Prostate gland (tissue), 2 donors: ENCODE data around the gene REXO4.

Experiments used
- CTCF ChIP-seq, 4 experiments: fragments of 200-600 bp in 2 of 4; fragments of 450-650 bp in 2 of 4; sonication (generic) in 2 of 4; IDR thresholded peaks; 1 replicate in 3 of 4; 2 replicates in 1 of 4; pipeline ENCODE4 v1.5.1; 2016 to 2019; ENCODE audit warnings: antibody characterized with exemption in 4 of 4, mild to moderate bottlenecking in 2 of 4, moderate library complexity in 2 of 4
- POLR2A ChIP-seq: fragments of 450-650 bp; IDR thresholded peaks from one replicate; pipeline ENCODE4 v1.6.1; 2016; ENCODE audit warnings: antibody characterized with exemption, mild to moderate bottlenecking
- POLR2AphosphoS5 ChIP-seq: sonication (generic); formaldehyde crosslinking; IDR thresholded peaks from one replicate; pipeline ENCODE4 v1.6.1; 2017; ENCODE audit warnings: antibody characterized with exemption

DNA sequence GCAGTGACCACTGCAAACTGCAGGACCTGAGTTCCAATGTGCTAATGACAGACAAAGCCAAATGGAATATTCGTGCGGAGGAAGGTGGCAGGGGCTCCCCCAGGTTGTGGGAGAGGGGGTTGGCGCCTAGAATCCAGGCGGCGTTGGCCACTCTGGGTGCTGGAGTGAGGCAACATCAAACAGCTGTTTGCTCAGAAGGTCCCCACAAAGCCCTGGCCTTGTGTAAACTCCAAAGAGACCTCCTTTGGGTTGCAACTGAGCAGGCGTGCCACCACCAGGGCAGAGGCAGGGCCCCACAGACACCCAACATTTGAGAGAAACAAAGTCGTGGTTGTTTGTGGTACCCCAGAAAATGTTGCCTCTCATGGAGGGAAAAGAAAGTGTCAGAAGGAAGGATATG lies 27.1 kb downstream of the REXO4 start:
- no peak for TF ChIP-seq CTCF (IDR thresholded peaks at IDR 0.05)
- TF ChIP-seq POLR2A: no peak
- TF ChIP-seq POLR2AphosphoS5: no peak
